ENCODE results near the gene PRR14. TPM values are rescaled to one million over a fixed set of nuclear protein-coding genes. Genes with fewer than 3 reads are reported as not detected.

The PRR14 gene
- total and polyA plus RNA-seq, 2 of the 8 experiments (the other 6 are each of a cell fraction or from before 2014, with no cell fraction given) = 3.6 to 16.1 TPM

GRCh38 chr16:30663038-30663437 is 12.3 kb downstream of the PRR14 start:
- Histone ChIP-seq H2BK15ac (ENCODE audit: low read length) (no peak overlapping the region), H2BK12ac (ENCODE audit: low read depth, low read length) (no peak overlapping the region), H3K18ac (ENCODE audit: extremely low read depth, low read length) (no peak overlapping the region), H3K36me3 (ENCODE audit: control insufficient read depth in 2 of 4, insufficient read depth in 4 of 4, low read length in 3 of 4) (peaks cover 0 to 11% (median 2%) of the 10 kb centered on the region in 4 experiments; a peak in 4 of 8 replicates), H3K4ac (replicated peaks; ENCODE audit: insufficient read length, low read depth, low read length) (no peak overlapping the region), H4K20me1 (replicated peaks in 1 of 2; ENCODE audit: control insufficient read depth in 1 of 2, insufficient read depth in 2 of 2, low read length in 2 of 2) (peaks cover 18 to 61% of the 10 kb centered on the region in 2 experiments), H3K4me1 (replicated peaks in 1 of 4; ENCODE audit: control insufficient read depth in 3 of 4, insufficient read depth in 4 of 4, low read length in 3 of 4) (peaks cover 0 to 9% (median 4%) of the 10 kb centered on the region in 4 experiments; a peak in 2 of 7 replicates), H4K5ac (ENCODE audit: insufficient read length, low read depth, low read length) (no peak overlapping the region), H4K91ac (replicated peaks; ENCODE audit: insufficient read length, low read length) (no peak overlapping the region), H3K79me2 (ENCODE audit: control insufficient read depth in 1 of 2, insufficient read depth in 2 of 2, low read length in 2 of 2) (no peaks in the 10 kb centered on the region), H2BK5ac (ENCODE audit: low read depth, low read length) (no peak overlapping the region), H3K4me2 (ENCODE audit: insufficient read depth in 1 of 2, low read depth in 2 of 2, low read length in 2 of 2) (no peak overlapping the region), H3K23ac (ENCODE audit: insufficient read length) (no peak overlapping the region), H3K14ac (ENCODE audit: insufficient read length) (no peak overlapping the region), H2BK120ac (replicated peaks; ENCODE audit: low read depth, low read length) (no peak overlapping the region), H3K23me2 (ENCODE audit: low read depth, low read length) (peaks cover 8% of the 10 kb centered on the region; the same call in 1 of the 2 replicates), H3K27me3 (replicated peaks in 1 of 4; ENCODE audit: control insufficient read depth in 3 of 4, extremely low read depth in 1 of 4, insufficient read depth in 3 of 4, low read length in 3 of 4) (peaks cover 6 to 70% (median 44%) of the 10 kb centered on the region in 4 experiments), H3K9me3 (ENCODE audit: insufficient read depth in 2 of 2, low read depth in 1 of 2, low read length in 1 of 2) (no peaks in the 10 kb centered on the region), H3K56ac (replicated peaks; ENCODE audit: insufficient read length, low read depth, low read length) (no peak overlapping the region), H3K79me1 (ENCODE audit: low read depth, low read length) (no peaks in the 10 kb centered on the region), H2AK5ac (ENCODE audit: low read depth, low read length) (no peak overlapping the region), H2BK20ac (ENCODE audit: low read length) (no peak overlapping the region), H4K8ac (ENCODE audit: extremely low read depth, insufficient read depth, low read length) (no peak overlapping the region), H2AFZ (ENCODE audit: low read length) (no peak overlapping the region), H3K27ac (ENCODE audit: low read depth, low read length) (no peak overlapping the region), H3K9ac (replicated peaks in 1 of 4; ENCODE audit: extremely low read depth in 1 of 4, low read depth in 3 of 4, low read length in 3 of 4) (no peak overlapping the region), H3K4me3 (ENCODE audit: extremely low read depth in 1 of 4, insufficient read depth in 2 of 4, low read depth in 3 of 4, low read length in 4 of 4) (no peak overlapping the region)
- FAIRE-seq = no peak
- TF ChIP-seq EZH2 (IDR thresholded peaks at IDR 0.05; ENCODE audit: low read depth, low read length, severe bottlenecking) (no peak), BACH1 (IDR thresholded peaks at IDR 0.05; ENCODE audit: low read length) (no peak), HDAC6 (IDR thresholded peaks at IDR 0.05; ENCODE audit: low read depth, low read length) (no peak), RAD21 (IDR thresholded peaks at IDR 0.05 in 1 of 2, conservative IDR thresholded peaks at IDR 0.05 in 1 of 2; ENCODE audit: low read depth in 2 of 2, low read length in 2 of 2) (no peak), TAF7 (optimal IDR thresholded peaks at IDR 0.05; ENCODE audit: borderline replicate concordance, low read depth, low read length) (no peak), NRF1 (IDR thresholded peaks at IDR 0.05; ENCODE audit: low read depth, low read length) (no peak), ASH2L (IDR thresholded peaks at IDR 0.05; ENCODE audit: low read length) (no peak), NANOG (IDR thresholded peaks at IDR 0.05; ENCODE audit: insufficient read depth, low read depth, low read length, poor library complexity, severe bottlenecking) (no peak), BCL11A (IDR thresholded peaks at IDR 0.05; ENCODE audit: low read depth in 2 of 2, low read length in 2 of 2) (no peak)
- DNase-seq (ENCODE audit: low read depth in 1 of 2, low spot score in 2 of 2) = no peak
- 87% methylated on average over 8 of the region's 8 CpGs; no CpG with 5 or more reads in 1 of the 2 experiments for WGBS, 2 experiments (ENCODE audit: extremely low coverage in 1 of 2, insufficient coverage in 1 of 2, insufficient read length in 1 of 2, insufficient replicate concordance in 2 of 2, low coverage in 1 of 2, low lambda C conversion rate in 2 of 2, missing lambda C conversion rate in 1 of 2)
- POLR2A ChIA-PET (ENCODE audit: partially characterized antibody) = no interaction called here
- CTCF ChIA-PET (ENCODE audit: partially characterized antibody) = interaction anchor here (1.0 kb wide), 1 partner anchor 31 kb away, joined by 4 read pairs; no protein-coding TSS in a partner anchor

Measured in H1 (cell line).